GM21367 (cell line): ENCODE data around the gene ABCD1.

Source experiments
- ATAC-seq: cut with Tn5 transposase; IDR thresholded peaks from one replicate; pipeline ENCODE4 v1.9.1; 2021; ENCODE audit not compliant: unreplicated experiment

Gene ABCD1

GRCh38 chrX:153772316-153773217 lies 47.9 kb downstream of the ABCD1 start:
- ATAC-seq, result no peak

DNA sequence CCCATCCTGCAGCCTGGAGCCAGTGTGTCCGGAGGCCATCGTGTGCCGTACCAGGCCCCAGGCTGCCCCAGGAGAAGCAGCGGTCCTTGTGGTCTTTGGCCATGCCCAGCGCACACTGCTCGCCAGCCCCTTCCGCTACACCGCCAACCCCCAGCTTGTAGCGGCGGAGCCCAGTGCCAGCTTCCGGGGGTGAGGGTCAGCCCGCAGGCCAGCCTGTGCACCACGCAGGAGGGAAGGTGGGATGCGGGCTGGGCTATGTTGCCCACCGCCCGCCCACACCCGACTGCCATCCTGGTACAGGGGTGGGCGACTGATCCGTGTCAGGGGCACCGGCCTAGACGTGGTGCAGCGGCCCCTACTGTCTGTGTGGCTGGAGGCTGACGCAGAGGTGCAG lies 48.6 kb downstream of the ABCD1 start:
- no peak for ATAC-seq

GRCh38 chrX:153773741-153774575 lies 49.3 kb downstream of the ABCD1 start:
- no peak for ATAC-seq

DNA sequence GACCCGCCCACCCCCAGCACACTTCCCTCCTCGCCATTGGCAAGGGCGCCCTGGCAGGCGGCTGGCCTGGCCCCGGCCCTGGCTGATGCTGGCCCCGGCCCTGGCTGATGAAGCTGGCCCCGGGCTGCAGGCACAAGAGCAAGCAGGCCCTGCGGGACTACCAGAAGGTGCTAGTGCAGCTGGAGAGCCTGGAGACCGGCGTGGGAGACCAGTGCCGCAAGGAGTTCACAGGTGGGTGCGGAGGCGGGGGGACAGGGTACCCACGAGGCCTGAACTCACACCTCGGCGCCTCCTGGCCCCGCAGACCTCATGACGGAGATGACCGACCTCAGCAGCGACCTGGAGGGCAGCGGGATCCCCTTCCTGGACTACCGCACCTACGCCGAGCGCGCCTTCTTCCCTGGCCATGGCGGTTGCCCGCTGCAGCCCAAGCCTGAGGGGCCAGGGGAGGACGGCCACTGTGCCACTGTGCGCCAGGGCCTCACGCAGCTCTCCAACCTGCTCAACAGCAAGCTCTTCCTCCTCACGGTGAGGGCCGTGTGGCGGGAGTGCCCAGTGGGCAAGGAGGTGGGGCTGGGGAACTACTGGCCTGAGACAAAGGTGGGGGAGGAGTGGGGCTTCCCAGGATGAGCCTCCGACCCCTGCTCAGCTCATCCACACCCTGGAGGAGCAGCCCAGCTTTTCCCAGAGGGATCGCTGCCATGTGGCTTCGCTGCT lies 50.1 kb downstream of the ABCD1 start:
- no peak for ATAC-seq

DNA sequence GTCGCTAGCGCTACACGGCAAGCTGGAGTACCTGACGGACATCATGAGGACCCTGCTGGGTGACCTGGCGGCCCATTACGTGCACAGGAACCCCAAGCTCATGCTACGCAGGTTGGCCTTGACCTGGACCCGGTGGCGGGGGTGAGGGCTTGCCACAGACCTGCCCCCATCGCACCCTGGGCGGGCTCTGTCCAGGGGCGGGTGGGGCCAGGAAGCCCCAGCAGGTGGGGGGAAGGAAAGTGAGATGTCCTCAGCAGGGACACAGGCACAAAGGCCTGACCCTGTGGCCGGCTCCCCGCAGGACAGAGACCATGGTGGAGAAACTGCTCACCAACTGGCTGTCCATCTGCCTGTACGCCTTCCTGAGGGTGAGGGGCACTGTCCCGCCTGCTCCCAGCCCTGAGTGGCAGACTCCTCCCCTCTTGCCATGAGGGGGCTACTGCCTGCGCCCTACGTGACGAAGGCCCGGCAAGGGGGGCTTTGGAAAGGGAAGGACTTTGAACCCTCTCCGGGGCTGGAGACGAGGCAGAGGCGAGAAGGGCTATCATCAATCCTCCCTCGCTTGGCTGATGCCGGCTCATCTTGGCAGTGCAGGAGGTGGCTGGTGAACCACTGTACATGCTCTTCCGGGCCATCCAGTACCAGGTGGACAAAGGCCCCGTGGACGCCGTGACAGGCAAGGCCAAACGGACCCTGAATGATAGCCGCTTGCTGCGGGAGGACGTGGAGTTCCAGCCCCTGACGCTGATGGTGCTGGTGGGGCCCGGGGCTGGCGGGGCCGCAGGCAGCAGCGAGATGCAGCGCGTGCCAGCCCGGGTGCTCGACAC lies 50.9 kb downstream of the ABCD1 start:
- ATAC-seq, result no peak

- ATAC-seq, result no peak
Measured at GRCh38 chrX:153776120-153776599, 51.5 kb downstream of the ABCD1 start.

DNA sequence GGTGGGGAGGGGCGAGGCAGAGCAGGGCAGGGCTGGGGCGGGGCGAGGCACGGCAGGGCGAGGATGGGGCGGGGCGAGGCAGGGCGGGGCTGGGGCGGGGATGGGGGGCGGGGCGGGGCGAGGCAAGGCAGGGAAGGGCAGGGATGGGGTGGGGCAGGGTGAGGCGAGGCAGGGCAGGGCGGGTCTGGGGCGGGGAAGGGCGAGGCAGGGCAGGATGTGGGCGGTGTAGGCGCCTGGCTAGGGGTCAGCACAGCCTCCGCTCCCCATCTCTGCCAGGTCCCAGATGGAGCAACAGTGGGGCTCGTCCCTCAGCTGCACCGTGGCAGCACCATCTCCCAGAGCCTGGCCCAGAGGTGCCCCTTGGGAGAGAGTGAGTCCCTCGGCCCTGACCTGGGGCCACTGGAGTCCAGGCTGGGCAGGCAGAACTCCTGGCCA lies 52.0 kb downstream of the ABCD1 start:
- no peak for ATAC-seq

DNA sequence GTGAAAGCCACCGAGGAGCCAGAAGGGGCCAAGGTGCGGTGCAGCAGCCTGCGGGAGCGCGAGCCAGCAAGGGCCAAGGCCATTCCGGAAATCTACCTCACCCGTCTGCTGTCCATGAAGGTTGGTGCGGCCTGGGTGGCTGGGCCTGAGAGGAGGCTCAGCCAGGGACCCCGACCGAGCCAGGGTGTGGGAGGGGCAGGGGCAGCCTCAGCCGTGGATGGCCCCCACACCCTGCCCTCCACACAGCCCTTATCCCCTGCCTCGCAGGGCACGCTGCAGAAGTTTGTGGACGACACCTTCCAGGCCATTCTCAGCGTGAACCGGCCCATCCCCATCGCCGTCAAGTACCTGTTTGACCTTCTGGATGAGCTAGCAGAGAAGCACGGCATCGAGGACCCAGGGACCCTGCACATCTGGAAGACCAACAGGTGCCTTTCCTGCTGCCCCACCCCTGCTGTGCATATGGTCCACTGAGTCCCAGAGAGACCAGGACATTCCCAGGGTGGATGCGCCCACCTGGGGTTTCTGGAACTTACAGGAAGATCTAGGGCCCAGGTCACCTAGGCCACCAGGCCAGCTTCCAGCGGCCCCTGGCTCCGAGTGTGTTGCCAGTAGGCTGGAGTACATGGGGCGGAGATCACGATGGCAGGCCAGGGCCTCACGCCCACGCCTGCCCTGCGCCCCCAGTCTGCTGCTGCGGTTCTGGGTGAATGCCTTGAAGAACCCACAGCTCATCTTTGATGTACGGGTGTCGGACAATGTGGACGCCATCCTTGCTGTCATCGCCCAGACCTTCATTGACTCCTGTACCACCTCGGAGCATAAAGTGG lies 52.8 kb downstream of the ABCD1 start:
- ATAC-seq, result no peak

DNA sequence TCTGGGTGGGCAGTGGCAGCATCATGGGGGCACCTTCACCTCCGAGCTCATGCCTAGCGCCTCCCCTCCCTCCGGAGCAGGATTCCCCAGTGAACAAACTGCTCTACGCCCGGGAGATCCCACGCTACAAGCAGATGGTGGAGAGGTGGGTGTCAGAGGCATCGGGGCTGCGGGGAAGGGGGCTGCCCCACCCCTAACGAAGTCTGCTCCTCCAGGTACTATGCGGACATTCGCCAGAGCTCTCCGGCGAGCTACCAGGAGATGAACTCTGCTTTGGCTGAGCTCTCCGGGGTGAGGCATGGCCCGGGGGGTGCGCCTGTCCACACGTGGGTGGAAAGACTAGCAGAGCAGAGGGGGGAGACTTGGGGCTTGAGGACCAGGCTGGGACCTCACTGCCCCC lies 53.5 kb downstream of the ABCD1 start:
- no peak for ATAC-seq

DNA sequence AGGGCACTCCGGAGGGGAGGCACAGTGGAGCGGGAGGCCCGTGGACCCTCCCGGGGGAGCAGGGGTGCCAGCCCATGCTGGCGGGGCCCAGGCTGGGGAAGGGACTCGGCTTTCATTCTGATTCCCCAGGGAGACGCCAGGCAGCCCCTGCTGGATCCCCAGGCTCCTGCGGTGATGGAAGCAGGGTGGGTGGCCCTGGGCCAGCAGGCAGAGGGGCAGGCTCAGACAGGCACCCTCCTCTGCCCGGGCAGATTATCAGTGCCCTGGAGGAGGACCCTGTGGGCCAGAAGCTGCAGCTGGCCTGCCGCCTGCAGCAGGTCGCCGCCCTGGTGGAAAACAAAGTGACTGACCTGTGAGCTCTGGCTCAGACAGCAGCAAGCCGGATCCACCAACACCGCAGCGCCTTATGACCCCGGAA lies 54.0 kb downstream of the ABCD1 start:
- no peak for ATAC-seq

DNA sequence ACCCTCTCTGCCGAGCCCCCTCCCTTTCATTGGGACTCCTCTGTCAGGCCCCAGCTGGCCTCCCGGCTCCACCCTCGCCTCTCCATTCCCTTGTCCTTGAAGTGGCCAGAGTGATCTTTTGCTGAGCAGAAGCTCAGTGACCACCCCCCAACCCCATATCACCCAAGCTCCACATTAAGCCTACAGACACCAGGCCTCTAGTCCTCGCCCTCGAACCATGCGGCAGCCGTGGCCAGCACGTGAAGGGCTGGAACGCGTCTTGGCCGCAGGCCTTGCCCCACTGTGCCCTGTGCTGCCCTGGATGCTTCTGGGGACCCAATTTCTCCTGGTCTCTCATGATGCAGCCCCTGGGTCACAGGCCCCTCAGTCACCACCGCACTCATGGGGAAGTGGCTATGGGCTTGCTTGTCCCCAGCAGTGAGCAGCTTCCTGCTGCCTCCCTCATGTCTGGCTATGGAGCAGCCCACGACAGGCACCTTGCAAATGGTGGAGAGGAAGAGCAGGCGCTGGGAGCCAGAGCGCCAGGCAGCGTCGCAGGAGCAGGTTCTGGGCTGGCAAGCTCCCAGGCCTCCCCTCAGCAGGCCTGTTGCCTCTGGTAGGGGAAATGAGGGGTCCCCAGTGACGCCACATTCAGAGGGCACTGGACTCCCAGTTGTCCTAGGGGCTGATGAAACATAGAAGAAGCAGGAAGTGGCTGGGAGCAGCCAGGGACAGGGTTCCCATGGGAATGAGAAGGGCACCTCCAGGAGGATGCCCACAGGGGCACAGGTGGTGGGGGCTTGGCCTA lies 55.4 kb downstream of the ABCD1 start:
- ATAC-seq, result no peak

- ATAC-seq, result no peak
Measured at GRCh38 chrX:153780678-153781427, 56.2 kb downstream of the ABCD1 start, which contains the start of gene SRPK3. SRPK3 (plus strand) TSS chrX:153781041; CDS start chrX:153781087, 46 bp downstream.

DNA sequence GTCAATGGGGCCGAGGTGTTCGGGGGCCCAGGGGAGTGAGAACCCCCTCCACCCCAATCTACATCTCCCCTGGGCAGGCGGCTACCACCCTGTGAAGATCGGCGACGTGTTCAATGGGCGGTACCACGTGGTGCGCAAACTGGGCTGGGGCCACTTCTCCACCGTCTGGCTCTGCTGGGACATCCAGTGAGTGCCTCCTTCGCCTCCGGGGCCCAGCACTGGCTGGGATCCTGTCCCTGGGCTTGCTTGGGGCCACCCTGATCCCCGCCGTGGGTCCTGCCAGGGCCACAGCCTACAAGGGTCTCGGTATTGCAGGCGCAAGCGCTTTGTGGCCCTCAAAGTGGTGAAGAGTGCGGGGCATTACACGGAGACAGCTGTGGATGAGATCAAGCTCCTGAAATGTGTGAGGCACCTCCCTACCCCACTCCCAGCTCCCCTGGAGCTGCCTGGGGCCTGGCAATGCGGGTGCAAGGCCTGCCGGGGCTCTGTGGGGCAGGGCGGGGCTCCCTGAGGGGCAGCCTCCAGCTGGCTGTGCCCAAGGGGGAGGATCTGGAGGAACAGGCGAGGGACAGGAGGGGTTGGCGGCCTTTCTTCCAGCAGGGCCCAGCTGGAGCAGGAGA lies 56.9 kb downstream of the ABCD1 start:
- ATAC-seq, result no peak

DNA sequence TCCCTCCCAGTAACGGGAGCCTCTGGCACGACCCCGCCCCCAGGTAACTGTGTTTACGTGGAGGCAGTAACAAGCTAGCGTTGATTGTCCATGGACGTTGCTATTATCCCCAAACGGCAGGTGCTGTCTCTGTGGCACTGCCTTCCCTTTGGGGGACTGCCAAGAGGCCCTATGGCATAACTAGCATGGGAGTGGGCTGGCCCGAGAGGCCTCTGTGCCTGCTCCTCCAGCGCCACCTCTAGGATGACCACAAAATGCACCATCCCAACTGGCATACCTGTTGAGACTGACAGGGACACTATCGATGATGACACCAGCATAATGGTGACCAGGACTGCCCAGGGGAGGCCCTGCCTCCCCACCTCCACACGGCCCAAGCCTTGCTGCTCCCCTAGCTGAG lies 57.7 kb downstream of the ABCD1 start:
- no peak for ATAC-seq

DNA sequence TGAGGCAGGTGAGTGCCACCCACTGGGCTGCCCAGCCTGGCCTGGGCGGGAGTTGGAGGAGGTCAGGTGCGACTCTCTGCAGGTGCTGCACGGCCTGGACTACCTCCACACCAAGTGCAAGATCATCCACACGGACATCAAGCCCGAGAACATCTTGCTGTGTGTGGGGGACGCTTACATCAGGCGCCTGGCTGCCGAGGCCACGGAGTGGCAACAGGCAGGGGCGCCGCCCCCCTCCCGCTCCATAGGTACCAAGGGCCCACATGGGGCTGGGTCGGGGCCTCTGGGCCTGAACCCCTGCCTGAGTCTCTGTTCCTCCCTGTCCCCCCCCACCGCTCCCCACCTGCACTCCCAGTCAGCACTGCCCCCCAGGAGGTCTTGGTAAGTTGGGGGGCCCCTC lies 58.2 kb downstream of the ABCD1 start:
- ATAC-seq, result no peak

DNA sequence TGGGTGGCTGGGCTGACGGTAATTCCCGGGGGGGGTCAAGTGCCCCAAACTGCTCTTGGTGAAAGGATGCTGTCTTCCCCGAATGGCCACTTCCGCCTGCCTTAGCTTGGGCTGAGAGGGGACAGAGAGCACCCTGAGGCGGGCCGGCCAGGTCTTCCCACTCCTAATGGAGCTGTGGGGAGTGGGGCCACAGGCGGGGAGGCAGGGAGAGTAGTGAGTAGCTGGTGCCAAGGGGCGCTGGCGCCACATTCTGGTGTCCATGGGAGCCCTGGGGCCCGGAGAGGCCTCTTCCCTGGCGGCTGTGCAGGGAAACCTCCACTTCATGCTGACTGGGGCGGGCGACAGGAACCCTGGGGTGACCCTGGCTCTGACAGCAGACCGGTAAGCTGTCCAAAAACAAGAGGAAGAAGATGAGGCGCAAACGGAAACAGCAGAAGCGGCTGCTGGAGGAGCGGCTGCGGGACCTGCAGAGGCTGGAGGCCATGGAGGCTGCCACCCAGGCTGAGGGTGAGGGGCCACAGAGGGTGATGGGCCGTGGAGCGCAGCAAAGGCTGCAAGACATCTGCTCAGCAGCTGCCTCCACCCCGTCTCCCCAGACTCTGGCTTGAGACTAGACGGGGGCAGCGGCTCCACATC lies 58.8 kb downstream of the ABCD1 start:
- no peak for ATAC-seq
